ENCODE results near the gene ZBED6. TPM values are rescaled to one million over a fixed set of nuclear protein-coding genes. Genes with fewer than 3 reads are reported as not detected.
"Not testable (repeated sequence)": the region's sequence is repeated elsewhere in the genome, so short reads cannot be mapped to it uniquely, and the experiment has no call there.

ZBED6 gene, protein sequence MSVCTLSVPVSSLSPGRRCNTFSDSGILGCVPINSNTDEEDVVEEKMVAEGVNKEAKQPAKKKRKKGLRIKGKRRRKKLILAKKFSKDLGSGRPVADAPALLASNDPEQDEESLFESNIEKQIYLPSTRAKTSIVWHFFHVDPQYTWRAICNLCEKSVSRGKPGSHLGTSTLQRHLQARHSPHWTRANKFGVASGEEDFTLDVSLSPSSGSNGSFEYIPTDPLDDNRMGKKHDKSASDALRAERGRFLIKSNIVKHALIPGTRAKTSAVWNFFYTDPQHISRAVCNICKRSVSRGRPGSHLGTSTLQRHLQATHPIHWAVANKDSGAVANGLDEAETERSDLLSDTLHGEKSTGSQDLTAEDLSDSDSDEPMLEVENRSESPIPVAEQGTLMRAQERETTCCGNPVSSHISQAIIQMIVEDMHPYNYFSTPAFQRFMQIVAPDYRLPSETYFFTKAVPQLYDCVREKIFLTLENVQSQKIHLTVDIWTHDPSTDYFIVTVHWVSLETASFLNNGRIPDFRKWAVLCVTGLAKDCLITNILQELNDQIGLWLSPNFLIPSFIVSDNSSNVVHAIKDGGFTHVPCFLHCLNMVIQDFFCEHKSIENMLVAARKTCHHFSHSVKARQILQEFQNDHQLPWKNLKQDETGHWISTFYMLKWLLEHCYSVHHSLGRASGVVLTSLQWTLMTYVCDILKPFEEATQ (N-terminal part only)
- total RNA-seq (10 to 100 TPM; 13.5 to 13.8 TPM), polyA plus RNA-seq (0.25 TPM)

DNA sequence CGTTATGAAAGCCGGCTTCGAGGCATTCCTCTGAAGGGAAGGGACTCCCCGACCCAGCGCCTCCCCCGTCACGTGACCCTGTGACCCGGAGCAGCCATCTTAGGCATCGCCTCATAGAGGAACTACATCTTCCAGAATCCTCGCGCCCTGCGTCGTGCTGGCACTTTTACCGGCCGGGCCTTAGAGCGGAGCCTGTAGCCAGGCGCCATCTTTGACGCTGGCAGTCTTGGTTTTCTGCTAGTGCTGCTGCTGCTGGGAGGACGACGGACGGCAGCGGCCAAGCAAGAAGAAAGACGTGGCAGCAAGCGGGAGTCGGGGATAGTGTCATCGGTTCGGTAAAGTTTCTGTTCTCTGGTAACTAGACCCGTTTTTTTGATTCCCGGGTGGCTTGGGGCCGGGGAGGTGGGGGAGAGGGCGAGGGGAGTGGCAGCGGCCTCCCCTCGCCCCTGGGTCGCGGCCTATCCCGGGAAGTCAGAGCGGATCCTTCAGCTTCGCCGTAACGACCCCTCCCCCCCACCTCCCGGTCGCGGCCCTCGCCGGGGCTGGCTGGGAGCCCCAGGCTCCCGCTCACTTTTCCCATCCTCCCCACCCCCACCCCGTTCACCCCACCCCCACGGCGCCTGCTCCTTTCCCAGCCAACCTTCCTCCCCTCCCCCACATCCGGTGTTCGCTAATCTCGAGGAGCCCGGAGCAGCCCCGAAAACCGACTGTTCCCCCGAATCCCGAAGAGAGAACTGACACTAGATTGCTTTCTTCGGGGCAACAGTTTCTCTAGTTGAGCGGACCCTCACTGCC, at the start of gene ZBED6, which contains the start of gene ZC3H11A:
TSS of gene ZBED6 (plus strand) at position 183 of the 795 bp plus-strand sequence. CDS start 1,900 bp downstream, outside the sequence.
TSS of gene ZC3H11A (plus strand) at position 183 of the 795 bp plus-strand sequence. CDS start 21,448 bp downstream, outside the sequence.
- CTCF ChIA-PET, result no interaction called here
- Mint-ChIP-seq H3K4me1 (peaks cover 51 to 55% (median 55%) of the 10 kb centered on the region in 3 donors), H3K9me3 (no peaks in the 10 kb centered on the region), H3K27me3 (no peaks in the 10 kb centered on the region), H3K36me3 (peaks cover 2 to 42% (median 13%) of the 10 kb centered on the region in 3 donors), H3K4me3 (peak within 1 kb of the TSS; percentile 87 to 99 (median 93)), H3K27ac (peak within 1 kb of the TSS; percentile 90 to 100 (median 98))
- Histone ChIP-seq H3K9me3 (ENCODE audit: low read length) (no peaks in the 10 kb centered on the region), H3K27ac (ENCODE audit: low read depth, low read length) (peak within 1 kb of the TSS; percentile 91), H3K4me1 (ENCODE audit: insufficient read depth, low read length) (peaks cover 48% of the 10 kb centered on the region), H3K27me3 (ENCODE audit: insufficient read depth, low read length, poor library complexity, severe bottlenecking) (no peaks in the 10 kb centered on the region), H3K4me3 (ENCODE audit: low read length) (peak within 1 kb of the TSS; percentile 85), H3K36me3 (ENCODE audit: insufficient read depth, low read length) (peaks cover 10% of the 10 kb centered on the region)
- POLR2A ChIA-PET, result no interaction called here
- peak; percentile 97 to 99 (median 98) for DNase-seq

DNA sequence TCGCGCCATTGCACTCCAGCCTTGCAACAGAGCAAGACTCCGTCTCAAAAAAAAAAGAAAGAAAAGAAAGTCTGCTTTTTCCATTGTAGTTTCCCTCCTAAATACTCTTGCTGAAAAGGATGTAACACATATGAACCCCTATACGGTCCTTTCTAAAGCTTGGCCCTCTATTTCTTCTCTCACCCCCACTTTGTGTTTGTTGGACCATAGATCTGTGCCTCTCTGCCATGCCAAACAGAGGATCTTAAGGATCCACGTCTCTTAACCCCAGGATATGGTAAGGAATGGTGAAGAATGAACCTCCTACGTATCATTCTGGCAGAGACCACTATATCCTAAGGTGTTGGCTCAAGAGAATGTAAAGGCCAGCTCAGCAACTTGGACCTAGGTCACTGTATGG, 49.1 kb upstream of the ZBED6 start:
- no peaks in the 10 kb centered on the region for H3K27me3 Mint-ChIP-seq
- H3K4me3 Mint-ChIP-seq, result no peak overlapping the region
- ChIA-PET POLR2A (no interaction called here), CTCF (no interaction called here)
- H3K9me3 Mint-ChIP-seq, result no peaks in the 10 kb centered on the region
- Histone ChIP-seq H3K27ac (ENCODE audit: low read depth, low read length) (no peak overlapping the region), H3K36me3 (ENCODE audit: insufficient read depth, low read length) (no peaks in the 10 kb centered on the region), H3K9me3 (ENCODE audit: low read length) (no peaks in the 10 kb centered on the region), H3K27me3 (ENCODE audit: insufficient read depth, low read length, poor library complexity, severe bottlenecking) (no peaks in the 10 kb centered on the region), H3K4me3 (ENCODE audit: low read length) (no peak overlapping the region), H3K4me1 (ENCODE audit: insufficient read depth, low read length) (peaks cover 15% of the 10 kb centered on the region)
- peaks cover 0 to 23% (median 7%) of the 10 kb centered on the region in 3 donors for H3K36me3 Mint-ChIP-seq
- peak overlapping the region in 4 of 8 donors; percentile 64 to 81 (median 70) for H3K27ac Mint-ChIP-seq
- no peak for DNase-seq
- peaks cover 26 to 28% (median 27%) of the 10 kb centered on the region in 3 donors for H3K4me1 Mint-ChIP-seq

DNA sequence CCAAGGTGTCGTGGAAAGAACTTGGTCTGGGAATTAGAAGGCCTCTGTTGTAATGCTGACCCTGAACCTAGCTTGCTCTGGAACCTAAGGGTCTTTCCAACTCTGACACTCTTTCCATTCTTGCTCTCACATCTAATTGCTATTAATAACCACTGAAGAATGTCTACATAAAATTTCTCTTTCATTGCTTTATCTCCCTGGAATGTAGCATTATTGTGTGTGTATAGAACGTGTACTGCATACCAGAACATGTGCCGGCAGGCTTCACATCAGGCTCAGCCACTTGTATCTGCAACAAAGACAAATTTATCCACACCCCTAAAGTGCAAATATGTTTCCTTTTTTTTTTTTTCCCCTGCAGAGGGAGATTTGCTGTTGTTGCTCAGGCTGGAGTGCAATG, 44.4 kb upstream of the ZBED6 start:
- CTCF ChIA-PET, result interaction anchor here (0.8 kb wide), 1 partner anchor 49 kb away, joined by 3 read pairs; no protein-coding TSS in a partner anchor
- Mint-ChIP-seq H3K27me3 (no peaks in the 10 kb centered on the region), H3K4me1 (peaks cover 25 to 35% (median 27%) of the 10 kb centered on the region in 3 donors), H3K36me3 (peaks cover 0 to 3% (median 2%) of the 10 kb centered on the region in 3 donors), H3K27ac (peak overlapping the region in 1 of 8 donors; percentile 5), H3K9me3 (no peaks in the 10 kb centered on the region), H3K4me3 (no peak overlapping the region)
- H3K9me3 ChIP-seq (ENCODE audit: low read length), result no peaks in the 10 kb centered on the region
- no peaks in the 10 kb centered on the region for H3K36me3 ChIP-seq (ENCODE audit: insufficient read depth, low read length)
- POLR2A ChIA-PET, result interaction anchor here (0.7 kb wide), 1 partner anchor 232 kb away, joined by 4 read pairs; no protein-coding TSS in a partner anchor
- H3K4me1 ChIP-seq (ENCODE audit: insufficient read depth, low read length), result peaks cover 18% of the 10 kb centered on the region
- no peak for DNase-seq
- H3K27ac ChIP-seq (ENCODE audit: low read depth, low read length), result no peak overlapping the region
- no peak overlapping the region for H3K4me3 ChIP-seq (ENCODE audit: low read length)
- no peaks in the 10 kb centered on the region for H3K27me3 ChIP-seq (ENCODE audit: insufficient read depth, low read length, poor library complexity, severe bottlenecking)

DNA sequence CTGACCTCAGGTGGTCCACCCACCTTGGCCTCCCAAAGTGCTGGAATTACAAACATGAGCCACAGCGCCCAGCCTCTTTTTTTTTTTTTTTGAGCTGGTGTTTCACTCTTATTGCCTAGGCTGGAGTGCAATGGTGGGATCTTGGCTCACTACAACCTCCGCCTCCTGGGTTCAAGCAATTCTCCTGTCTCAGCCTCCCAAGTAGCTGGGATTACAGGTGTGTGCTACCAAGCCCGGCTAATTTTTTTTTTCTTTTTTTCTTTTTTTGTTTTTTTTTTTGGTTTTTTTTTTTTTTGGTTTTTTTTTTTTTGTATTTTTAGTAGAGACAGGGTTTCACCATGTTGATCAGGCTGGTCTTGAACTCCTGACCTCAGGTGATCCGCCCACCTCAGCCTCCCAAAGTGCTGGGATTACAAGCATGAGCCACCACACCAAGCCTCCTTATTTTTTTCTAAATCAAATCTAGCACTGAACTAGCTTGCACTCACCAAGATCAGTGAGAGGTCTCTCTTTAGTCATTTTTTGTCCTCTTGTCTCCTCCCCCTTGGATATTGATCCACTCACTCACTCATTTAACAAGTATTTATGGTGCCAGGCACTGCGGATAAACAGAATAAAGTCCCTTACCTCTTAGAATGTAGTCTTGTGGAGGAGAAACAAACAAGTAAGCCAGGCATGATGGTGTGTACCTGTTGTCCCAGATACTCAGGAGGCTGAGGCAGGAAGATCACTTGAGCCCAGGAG, 43.6 kb upstream of the ZBED6 start:
- H3K27ac Mint-ChIP-seq, result peak overlapping the region in 2 of 8 donors; percentile 45 to 86
- H3K27me3 ChIP-seq (ENCODE audit: insufficient read depth, low read length, poor library complexity, severe bottlenecking); H3K36me3 Mint-ChIP-seq; H3K27me3 Mint-ChIP-seq; H3K4me3 Mint-ChIP-seq; H3K4me3 ChIP-seq (ENCODE audit: low read length); H3K36me3 ChIP-seq (ENCODE audit: insufficient read depth, low read length); DNase-seq; CTCF ChIA-PET; H3K27ac ChIP-seq (ENCODE audit: low read depth, low read length); H3K9me3 Mint-ChIP-seq; H3K9me3 ChIP-seq (ENCODE audit: low read length): not testable (repeated sequence)
- peaks cover 18% of the 10 kb centered on the region for H3K4me1 ChIP-seq (ENCODE audit: insufficient read depth, low read length)
- H3K4me1 Mint-ChIP-seq, result peaks cover 30 to 39% (median 33%) of the 10 kb centered on the region in 3 donors
- POLR2A ChIA-PET, result interaction anchor here (0.7 kb wide), 1 partner anchor 233 kb away, joined by 4 read pairs; no protein-coding TSS in a partner anchor

DNA sequence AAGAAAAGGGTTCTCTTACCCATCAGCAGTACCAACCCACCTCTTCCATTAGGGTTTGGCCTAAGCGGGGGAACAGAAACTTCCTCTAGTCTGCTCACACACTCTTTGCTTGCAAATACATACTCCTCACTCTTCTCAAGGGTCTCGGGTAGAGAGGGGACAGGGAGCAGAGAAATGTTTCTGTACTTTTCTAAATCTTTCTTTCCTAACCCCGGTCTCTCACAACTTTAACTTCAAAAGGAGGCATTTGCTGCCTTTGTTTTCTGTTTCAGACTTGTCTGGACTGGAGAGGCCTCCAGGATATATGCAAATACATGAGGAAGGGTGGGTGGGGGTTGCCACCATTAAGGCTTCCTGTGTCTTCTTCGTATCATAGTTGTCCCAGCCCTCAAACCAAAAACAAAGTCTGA, 41.0 kb upstream of the ZBED6 start:
- ChIA-PET CTCF (no interaction called here), POLR2A (no interaction called here)
- Mint-ChIP-seq H3K27ac (peak overlapping the region; percentile 22 to 89 (median 84)), H3K4me1 (peaks cover 32 to 45% (median 35%) of the 10 kb centered on the region in 3 donors), H3K9me3 (no peaks in the 10 kb centered on the region), H3K36me3 (no peaks in the 10 kb centered on the region), H3K27me3 (no peaks in the 10 kb centered on the region), H3K4me3 (peak overlapping the region; percentile 3 to 70 (median 51))
- peaks cover 18% of the 10 kb centered on the region for H3K4me1 ChIP-seq (ENCODE audit: insufficient read depth, low read length)
- peak overlapping the region; percentile 12 for H3K4me3 ChIP-seq (ENCODE audit: low read length)
- H3K36me3 ChIP-seq (ENCODE audit: insufficient read depth, low read length), result no peaks in the 10 kb centered on the region
- H3K9me3 ChIP-seq (ENCODE audit: low read length), result no peaks in the 10 kb centered on the region
- DNase-seq, result peak in 1 of 5 donors; percentile 19
- no peak overlapping the region for H3K27ac ChIP-seq (ENCODE audit: low read depth, low read length)
- no peaks in the 10 kb centered on the region for H3K27me3 ChIP-seq (ENCODE audit: insufficient read depth, low read length, poor library complexity, severe bottlenecking)

DNA sequence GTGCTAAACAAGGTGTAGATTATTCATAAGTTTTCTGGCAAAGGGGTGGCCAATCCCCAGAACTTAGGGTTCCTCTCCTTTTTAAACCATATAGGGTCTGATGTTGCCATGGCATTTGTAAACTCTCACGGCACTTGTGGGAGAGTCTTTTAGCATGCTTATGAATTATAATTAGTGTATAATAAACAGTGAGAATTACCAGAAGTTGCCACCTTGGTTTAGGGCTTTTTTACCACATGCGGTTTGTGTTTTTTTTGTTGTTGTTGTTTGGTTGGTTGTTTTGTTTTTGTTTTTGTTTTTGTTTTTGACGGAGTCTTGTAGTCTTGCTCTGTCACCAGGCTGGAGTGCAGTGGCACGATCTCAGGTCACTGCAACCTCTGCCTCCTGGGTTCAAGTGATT, 39.4 kb upstream of the ZBED6 start:
- peak overlapping the region; percentile 28 to 98 (median 82) for H3K27ac Mint-ChIP-seq
- no peaks in the 10 kb centered on the region for H3K36me3 Mint-ChIP-seq
- H3K4me3 ChIP-seq (ENCODE audit: low read length), result no peak overlapping the region
- H3K4me1 ChIP-seq (ENCODE audit: insufficient read depth, low read length), result peaks cover 18% of the 10 kb centered on the region
- no peaks in the 10 kb centered on the region for H3K27me3 ChIP-seq (ENCODE audit: insufficient read depth, low read length, poor library complexity, severe bottlenecking)
- H3K4me3 Mint-ChIP-seq, result peak overlapping the region in 6 of 7 donors; percentile 19 to 81 (median 54)
- CTCF ChIA-PET, result no interaction called here
- H3K27me3 Mint-ChIP-seq, result no peaks in the 10 kb centered on the region
- DNase-seq, result peak in 1 of 5 donors; percentile 15
- no peaks in the 10 kb centered on the region for H3K9me3 ChIP-seq (ENCODE audit: low read length)
- POLR2A ChIA-PET, result interaction anchor here (1.3 kb wide), 1 partner anchor 9 kb away, joined by 9 read pairs; the partner anchor contains the start of gene LAX1
- H3K36me3 ChIP-seq (ENCODE audit: insufficient read depth, low read length), result no peaks in the 10 kb centered on the region
- H3K9me3 Mint-ChIP-seq, result no peaks in the 10 kb centered on the region
- H3K27ac ChIP-seq (ENCODE audit: low read depth, low read length), result no peak overlapping the region
- peaks cover 34 to 49% (median 42%) of the 10 kb centered on the region in 3 donors for H3K4me1 Mint-ChIP-seq

DNA sequence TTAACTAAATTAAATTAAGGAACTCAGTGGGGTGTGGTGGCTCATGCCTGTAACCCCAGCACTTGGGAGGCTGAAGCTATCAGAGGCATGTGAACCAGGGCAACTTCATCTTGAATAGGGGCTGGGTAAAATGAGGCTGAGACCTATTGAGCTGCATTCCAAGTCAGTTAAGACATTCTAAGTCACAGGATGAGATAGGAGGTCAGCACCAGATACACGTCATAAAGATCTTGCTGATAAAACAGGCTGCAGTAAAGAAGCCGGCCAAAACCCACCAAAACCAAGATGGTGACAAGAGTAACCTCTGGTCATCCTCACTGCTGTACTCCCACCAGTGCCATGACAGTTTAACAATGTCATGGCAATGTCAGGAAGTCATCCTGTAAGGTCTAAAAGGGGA, 36.7 kb upstream of the ZBED6 start:
- H3K9me3 Mint-ChIP-seq; H3K36me3 ChIP-seq (ENCODE audit: insufficient read depth, low read length); DNase-seq; POLR2A ChIA-PET; H3K36me3 Mint-ChIP-seq; H3K27ac ChIP-seq (ENCODE audit: low read depth, low read length); CTCF ChIA-PET; H3K27me3 ChIP-seq (ENCODE audit: insufficient read depth, low read length, poor library complexity, severe bottlenecking); H3K4me3 ChIP-seq (ENCODE audit: low read length); H3K27me3 Mint-ChIP-seq; H3K9me3 ChIP-seq (ENCODE audit: low read length); H3K4me3 Mint-ChIP-seq: not testable (repeated sequence)
- Mint-ChIP-seq H3K4me1 (peaks cover 39 to 57% (median 52%) of the 10 kb centered on the region in 3 donors), H3K27ac (peak overlapping the region in 4 of 8 donors; percentile 1 to 82 (median 69))
- H3K4me1 ChIP-seq (ENCODE audit: insufficient read depth, low read length), result peaks cover 30% of the 10 kb centered on the region

Data from CD8-positive, alpha-beta memory T cell (primary cell).